HG03108 (cell line): Measurements from ENCODE around the gene RBKS.
"Not testable (repeated sequence)": the region's sequence is repeated elsewhere in the genome, so short reads cannot be mapped to it uniquely, and the experiment has no call there.

ENCODE experiments used
- ATAC-seq: cut with Tn5 transposase; IDR thresholded peaks from one replicate; pipeline ENCODE4 v1.9.1; 2021; ENCODE audit warnings: moderate library complexity; ENCODE audit not compliant: unreplicated experiment

The RBKS gene

DNA sequence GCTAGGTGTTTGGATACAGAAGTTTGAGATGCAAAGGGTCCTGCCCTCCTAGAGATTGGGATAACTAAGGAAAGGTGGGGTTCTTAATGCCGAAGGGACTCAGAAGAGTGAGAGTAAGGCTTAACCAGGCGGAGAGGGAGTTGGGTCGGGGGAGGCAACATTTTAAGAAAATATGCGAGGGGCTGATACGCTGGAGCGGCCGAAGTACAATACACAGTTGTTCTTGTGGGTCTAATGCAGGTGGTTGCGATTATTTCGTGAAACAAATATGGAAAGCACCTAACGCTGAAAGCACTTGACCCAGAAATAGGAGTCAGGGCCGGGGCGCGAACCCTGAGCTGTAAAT lies 119.0 kb downstream of the RBKS start:
- ATAC-seq, result no peak

DNA sequence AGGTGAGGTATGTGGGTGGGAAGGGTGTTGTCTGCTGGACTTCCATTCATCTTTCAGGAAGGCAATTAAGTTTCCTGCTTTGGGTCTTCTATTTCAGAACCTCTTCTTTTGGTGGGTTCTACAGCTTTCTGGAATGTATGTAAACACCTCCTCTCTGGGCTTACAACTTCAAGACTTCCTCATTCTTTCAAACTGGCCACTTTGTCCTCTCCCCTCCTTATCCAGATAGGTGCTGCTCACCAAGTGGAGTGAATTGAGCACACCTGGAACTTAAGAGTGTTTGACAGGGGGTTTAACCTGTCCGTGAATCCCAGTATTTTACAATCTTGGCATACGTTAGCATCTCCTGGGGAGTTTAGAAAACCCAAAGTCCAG lies 123.9 kb downstream of the RBKS start:
- ATAC-seq, result no peak

DNA sequence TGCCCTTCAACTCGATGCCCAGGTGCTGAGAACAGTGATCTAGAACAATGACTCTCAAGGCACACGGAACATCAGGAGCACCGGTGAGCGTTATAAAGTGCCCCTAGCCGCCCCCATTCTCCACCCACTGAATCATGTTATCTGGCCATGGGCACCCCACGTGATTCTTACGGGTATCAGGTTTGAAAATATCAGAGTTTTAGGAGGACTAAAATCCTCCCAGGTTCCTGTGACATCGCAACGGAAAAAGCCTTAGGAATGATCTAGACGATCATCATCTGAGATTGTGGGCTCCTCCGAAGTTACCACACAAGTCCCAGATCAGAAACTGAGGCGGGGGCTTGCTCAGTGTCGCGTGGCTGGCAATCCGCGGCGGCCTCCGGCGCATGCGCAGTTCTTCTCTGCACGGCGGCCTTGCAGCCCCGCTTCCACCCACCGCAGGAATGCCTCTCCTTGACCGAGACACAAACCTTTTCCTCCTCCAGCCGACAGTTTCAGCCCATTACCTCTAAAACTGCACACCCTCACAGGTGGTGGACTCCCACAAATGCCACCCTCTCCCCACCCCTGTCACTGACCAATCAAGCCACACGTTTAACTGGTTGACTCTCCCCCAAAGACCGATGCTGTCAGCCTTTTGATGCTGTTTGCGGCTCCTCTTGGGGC lies 124.4 kb downstream of the RBKS start:
- ATAC-seq, result no peak

DNA sequence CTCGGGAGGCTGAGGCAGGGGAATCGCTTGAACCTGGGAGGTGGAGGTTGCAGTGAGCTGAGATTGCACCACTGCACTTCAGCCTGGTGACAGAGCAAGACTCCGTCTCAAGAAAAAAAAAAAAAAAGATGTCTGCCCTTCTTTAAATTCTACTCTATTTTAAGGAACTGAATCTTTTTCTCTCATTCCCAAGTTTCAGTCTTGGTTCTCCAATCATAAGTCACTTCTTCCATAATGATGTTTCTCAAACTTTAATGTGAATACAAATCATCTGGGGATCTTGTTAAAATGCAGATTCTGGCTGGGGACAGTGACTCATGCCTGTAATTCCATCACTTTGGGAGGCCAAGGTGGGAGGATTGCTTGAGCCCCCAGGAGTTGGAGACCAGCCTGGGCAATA lies 125.7 kb downstream of the RBKS start:
- ATAC-seq, result not testable (repeated sequence)

DNA sequence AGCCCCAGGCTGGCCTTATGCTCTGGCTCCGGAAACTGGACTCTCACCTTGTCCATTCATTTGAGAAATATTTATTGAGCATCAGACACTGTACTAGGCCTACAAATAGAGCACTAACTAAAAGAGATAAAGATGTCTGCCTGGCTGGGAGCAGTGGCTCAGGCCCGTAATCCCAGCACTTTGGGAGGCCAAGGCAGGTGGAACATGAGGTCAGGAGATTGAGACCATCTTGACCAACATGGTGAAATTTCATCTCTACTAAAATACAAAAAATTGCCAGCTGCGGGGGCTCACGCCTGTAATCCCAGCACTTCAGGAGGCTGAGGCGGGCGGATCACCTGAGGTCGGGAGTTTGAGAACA lies 126.3 kb downstream of the RBKS start:
- ATAC-seq, result no peak

DNA sequence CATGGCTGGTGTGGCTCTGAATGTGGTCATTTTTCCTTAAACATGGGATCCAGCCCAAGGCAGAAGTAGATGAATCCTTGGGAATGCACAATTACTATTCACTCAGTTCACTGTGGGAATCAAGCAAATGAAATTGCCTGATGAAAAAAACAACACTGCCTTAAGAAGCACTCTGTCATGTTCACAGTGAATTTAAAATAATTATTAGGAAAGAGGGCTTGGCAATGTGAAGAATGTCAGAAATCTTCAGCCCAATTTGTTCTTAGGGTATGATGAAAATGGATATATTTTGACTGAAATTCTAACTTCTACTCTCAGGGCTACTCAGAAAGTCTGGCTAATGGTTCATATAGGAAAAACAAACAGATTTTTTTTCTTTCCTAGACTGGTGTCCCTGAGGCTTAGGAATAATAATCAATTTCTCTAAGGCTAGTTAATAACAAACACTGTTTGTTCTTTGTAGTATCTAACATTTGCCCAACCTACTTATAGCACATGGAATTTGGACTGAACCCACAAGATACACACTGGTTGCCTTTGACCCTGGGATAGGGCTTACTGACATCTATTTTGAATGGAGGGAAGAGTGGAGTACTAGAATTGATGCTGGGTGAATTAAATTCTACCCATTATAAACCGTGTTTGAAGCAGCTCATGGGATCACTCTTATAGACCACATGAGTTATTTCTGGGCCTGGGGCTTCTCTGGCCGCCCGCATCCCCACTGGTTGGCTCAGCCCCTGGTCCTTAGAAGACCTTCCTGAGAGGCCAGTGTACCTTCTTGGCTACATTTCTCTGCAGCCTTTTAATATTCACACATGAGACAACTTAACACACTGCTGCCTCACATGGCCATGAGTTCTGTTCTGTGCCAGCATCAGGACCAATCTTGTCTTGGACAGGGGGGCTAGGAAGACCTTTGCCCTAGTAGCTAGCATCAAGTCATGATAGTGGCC lies 127.0 kb downstream of the RBKS start:
- ATAC-seq, result no peak

DNA sequence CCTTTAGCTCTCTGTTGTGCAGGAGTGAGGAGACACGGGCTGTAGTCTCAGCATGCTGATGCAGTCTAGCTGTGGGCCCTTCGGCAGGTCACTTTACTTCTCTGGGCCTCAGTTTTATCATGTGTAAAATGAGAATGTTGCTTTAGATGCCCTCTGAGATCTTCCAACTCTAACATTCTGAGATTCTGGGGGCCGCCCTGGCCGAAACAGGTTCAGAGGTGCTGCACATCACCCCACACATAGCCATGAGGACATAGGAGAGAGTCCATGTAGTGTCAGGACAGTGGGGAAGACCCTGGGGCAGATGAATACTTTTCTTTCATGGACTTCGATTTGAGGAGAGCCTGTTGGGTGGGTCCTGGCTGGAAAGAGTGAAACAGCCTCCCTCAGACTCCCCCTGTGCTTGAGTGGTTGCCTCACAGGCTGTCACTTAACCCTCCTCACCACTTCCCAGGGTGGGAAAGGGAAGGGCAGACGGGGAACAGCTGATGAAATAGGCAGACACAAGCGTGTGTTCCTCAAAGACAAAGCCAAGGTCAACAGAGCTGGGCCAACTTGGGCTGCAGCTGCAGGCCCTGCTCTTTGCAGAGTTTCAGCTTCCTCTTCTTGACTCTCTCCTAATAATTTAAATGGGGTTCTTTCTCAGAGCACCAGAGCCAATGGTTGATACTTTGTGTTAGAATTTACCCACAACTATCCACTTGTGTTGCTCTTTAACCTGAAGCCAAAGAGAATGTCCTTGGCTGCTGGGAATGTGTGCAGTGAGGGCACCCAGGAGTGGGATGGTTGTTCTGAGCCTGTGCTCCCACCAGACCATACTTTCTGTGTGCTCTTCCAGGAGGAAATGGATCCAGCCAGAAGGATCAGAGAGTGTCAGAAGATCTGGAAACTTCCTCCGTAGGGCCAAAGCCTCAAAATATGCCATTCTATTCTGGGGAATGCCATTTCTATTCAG lies 133.4 kb downstream of the RBKS start:
- ATAC-seq, result no peak

DNA sequence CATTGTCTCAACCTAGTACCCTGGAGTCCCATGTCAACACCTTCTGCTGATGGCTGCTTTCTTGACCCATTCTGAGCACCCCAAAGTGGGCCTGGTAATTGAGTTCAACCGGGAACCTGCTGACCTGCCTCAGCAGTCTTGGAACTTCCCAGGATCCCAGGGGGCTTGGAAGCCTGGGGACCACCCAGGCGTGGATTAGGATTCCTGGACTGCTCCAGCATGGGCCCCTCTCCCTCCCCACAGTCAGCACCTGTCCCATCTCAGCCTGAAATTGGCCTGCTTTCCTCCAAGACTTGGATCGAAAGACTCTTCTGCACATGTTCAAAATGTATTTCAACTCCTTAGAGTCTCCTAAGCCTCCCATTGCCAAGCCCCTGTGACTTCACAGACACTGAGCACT lies 134.1 kb downstream of the RBKS start:
- no peak for ATAC-seq

DNA sequence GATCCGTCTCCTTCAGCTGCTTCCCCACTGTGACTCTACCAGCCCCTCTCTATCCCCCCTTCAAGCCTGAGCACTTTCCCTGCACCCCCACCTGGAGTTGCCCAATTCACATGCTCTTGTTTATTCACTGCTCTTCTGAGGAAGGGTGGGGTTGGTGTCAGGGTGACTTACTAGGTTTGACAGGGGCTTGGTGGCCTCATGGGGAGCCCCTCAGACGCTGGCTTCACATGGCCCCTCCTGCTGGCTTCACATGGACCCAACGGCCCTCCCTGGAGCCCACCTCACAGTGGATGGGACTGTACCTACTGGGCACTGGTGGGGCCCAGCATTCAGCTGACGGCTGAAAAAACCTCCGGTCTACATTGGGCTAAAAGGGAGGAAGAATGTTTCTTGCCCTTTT lies 135.4 kb downstream of the RBKS start:
- no peak for ATAC-seq

DNA sequence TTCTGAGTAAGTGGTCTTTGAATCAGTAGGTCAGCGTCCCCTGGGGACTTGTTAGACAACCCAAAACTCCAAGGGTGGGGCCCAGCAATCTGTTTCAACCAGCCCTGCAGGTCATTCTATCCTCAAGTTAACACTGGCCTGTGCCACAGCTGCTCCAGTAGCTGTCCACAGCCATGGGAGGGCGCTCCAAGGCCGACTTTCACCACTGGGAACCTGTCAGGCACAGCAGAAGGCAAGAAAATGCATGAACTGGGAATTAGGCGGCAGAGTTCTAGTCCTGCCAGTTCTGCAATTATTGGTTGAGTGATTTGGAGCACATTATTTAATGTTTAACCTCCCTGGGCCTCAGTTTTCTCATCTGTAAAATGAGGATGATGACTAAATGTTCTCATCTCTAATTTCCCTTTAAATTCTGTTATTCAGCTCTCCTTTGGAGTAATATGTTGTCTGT lies 136.0 kb downstream of the RBKS start:
- ATAC-seq, result no peak

DNA sequence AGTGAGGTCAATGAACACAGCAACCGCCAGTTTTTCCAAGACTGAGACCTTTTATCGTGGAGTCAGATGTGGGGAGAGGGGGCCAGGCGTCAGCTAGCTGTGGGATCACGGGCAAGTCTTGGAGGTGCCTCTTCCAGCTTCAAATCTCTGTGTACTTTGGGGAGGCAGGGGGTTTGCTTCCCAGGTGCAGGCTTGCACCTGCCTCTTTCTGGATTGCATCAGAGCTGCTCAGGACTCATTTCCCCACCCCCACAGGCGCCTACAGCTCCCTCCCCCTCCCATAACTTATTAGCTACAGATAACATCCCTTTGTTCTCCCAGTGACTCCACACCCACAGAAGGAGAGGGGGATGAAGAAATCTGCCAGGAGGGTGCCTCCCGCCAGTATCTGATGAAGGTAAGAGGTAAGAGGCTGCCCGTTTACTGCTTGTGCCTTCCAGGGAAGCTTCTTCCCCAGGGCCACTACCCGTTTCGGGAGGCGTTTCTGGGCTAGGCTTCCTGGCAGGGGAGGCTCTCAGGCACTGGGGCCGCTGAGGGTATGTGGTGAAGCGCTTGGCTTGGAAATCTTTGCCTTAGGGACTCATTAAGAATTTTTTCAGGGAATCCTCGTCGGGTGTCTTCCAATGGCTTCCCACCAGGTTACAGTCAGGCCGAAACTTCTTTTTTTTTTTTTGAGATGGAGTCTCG lies 137.5 kb downstream of the RBKS start:
- no peak for ATAC-seq

DNA sequence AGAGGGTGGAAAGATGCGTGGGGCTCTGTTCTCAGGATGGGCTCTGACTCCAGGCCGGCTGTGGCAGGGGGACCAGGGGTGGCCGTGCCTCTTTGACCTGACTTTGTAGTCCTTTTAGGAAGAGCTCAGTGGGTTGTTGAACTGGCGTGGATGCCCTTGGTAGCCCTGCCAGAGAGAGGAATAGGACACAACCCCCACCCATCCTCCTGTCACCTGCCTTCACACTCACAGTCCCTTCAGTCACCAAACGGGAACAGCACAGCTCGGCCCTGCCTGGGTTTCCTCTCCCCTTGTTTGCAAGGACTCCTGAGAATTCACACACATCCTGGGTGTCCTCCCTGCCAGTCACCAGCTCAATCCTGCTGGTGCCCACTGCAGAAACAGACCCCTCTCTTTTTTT lies 138.8 kb downstream of the RBKS start:
- ATAC-seq, result no peak

DNA sequence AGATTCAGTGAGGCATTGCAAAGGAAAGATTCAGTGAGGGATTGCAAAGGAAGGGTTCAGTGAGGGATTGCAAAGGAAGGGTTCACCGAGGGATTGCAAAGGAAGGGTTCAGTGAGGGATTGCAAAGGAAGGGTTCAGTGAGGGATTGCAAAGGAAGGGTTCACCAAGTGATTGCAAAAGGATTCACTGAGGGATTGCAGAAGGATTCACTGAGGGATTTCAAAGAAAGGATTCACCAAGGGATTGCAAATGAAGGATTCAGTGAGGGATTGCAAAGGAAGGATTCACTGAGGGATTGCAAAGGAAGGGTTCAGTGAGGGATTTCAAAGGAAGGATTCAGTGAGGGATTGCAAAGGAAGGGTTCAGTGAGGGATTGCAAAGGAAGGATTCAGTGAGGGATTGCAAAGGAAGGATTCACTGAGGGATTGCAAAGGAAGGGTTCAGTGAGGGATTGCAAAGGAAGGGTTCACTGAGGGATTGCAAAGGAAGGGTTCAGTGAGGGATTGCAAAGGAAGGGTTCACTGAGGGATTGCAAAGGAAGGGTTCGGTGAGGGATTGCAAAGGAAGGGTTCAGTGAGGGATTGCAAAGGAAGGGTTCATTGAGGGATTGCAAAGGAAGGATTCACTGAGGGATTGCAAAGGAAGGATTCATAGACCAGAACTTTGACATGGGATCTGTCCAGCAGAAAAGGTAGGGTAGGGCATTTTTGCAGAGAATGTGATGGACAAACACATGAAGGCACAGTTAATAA lies 141.2 kb downstream of the RBKS start:
- ATAC-seq, result not testable (repeated sequence)

DNA sequence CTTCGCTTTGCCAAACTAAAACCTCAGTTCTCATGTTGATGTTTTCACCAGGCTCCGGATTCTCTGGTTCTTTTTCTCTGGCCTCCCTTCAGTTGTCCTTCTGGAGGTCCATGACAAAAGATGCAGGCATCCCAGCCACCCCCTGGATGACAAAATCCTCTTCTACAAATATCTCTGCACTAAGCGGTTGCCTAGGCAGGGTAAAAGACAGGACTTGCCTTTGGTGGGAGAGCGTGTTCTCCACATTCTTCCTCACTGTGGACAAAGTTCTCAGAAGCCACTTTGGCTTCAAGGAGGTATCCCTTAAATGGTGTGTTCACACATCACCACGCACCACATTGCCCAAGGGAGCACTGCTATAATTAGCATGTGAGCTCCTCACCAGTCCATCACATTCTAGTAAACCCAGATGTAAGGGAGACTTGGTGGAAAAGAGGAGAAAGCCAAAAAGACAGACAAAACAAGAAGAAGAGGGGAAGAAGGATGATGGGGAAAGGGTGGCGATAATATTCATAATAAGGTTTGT lies 142.3 kb downstream of the RBKS start:
- no peak for ATAC-seq

DNA sequence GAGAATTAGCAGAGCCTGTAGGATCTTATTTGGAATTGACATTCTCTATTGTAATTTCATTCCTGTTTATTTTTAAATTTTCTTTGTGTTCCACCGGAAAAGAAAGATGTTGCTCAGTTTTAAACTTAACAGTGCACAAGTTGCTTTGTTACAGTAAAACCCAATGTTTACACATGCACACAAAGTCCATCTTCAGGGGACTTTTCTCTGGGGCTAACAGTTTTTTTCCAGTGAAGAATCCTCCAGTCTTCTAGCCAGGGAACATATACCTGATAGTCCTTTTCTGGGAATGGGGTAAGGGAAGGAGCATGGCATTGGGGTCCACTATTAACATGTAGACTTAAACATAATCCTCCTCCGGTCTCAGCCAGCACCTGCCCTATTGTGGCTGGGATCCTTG lies 143.9 kb downstream of the RBKS start:
- no peak for ATAC-seq

DNA sequence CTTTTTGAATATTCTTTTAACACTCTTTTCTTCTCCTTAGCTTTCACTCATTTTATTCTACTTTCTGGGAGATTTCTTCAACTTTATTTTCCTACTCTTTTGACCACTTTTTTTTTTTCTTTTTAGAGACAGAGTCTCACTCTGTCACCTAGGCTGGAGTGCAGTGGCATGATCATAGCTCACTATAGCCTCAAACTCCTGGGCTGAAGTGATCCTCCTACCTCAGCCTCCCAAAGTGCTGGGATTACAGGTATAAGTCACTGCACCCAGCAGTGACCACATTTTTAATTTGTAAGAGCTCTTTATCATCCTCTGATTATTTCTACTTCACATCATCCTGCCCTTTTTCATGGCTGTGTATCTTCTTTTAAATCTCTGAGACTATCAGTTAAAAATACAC lies 144.7 kb downstream of the RBKS start:
- not testable (repeated sequence) for ATAC-seq

DNA sequence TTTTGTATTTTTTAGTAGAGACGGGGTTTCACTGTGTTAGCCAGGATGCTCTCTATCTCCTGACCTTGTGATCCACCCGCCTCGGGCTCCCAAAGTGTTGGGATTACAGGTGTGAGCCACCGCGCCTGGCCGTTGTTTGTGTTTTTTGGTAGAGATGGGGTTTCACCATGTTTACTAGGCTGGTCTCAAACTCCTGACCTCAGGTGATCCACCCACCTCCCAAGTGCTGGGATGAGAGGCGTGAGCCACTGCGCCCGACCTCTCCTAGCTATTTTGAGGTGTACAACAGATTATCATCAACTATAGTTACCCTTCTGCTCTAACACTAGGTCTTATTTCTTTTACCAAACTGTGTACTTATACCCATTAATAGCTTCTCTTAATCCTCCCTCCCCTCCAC lies 147.6 kb downstream of the RBKS start:
- ATAC-seq, result no peak

DNA sequence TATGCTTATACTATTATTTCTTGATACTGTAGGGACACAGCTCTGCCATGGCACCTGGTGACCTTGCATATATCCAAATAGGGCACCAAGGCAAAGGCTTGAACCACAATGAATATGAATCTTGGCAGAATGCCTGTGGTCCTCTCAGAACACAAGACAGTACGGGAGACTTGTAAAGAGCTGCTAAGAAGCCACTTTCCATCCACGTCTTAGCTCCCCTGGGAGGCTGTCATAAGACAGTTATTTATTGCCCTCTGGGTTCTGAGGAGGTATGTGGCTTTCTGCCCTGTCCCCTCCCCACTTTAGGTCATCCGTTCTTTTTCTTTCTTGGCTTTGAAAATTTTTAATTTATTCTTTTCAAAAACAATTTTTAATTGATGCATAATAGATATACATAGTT lies 148.5 kb downstream of the RBKS start:
- no peak for ATAC-seq

DNA sequence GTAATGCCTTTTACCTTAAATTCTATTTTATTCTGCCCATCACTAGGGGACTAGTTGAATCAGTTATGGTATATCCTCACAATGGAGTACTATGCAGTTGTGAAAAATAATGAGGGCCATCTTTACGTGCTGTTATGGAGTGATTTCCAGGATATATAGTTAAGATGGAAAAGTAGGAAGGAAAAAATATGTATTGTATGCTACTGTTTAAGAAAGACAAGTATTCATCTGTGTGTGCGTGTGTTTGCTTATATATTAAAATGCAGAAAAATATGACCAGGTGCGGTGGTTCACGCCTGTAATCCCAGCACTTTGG lies 151.2 kb downstream of the RBKS start:
- no peak for ATAC-seq
